Fibroblast of mammary gland (primary cell): Measurements from ENCODE around the gene ZNF182.
"Not testable (repeated sequence)": the region's sequence is repeated elsewhere in the genome, so short reads cannot be mapped to it uniquely, and the experiment has no call there.

Experiments
- DNase-seq: peaks from one replicate; pipeline ENCODE4 v3.0.0-alpha.2; 2010; ENCODE audit warnings: low read depth
- H3K4me3 ChIP-seq: 2 replicates; pipeline ENCODE4 v1.5.1; 2011; ENCODE audit warnings: low read depth, mild to moderate bottlenecking, low read length, moderate library complexity; ENCODE audit not compliant: control insufficient read depth
- TF ChIP-seq, protein P1 (sequence below): conservative IDR thresholded peaks from 2 replicates; pipeline ENCODE4 v1.5.1; 2011; ENCODE audit warnings: low read depth, low read length, inconsistent platforms; ENCODE audit not compliant: control insufficient read depth, insufficient read depth

The ZNF182 gene

DNA sequence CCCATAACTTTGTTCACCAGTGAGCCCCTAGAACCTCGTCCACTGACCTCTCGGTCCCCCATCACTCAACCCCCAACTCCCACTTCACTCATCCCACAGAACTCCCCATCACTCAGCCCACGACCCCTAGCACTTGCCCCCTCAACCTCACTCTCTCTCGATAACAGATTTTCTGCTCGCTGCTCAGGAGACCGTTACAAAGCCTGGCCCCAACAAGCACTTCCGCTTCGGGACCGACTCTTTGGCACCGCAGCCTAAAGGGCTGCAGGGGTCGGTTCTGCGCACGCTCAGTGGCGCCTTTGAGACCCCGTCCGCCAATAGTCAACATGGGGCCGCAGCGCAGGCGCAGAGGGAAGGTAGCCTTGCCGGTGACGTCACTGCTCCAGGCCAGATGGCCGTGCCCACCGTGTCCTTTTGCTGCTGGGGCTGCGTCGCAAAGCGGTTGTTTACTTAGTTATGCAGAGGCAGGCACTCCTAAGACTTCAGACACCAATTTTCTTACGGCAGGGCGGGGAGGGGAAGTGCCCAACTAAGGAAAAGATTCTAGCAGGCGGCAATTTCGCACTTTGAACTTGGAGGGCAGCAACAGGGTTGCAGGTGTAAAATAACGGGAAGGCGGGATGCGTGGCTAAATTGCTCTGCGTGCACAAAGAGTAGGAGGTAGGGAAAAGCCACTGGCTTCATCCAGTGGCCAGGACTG lies at the start of gene ZNF182:
Gene ZNF182 (minus strand): TSS at position 232 of the 700 bp plus-strand sequence. CDS start 1,380 bp downstream, outside the sequence.
- peak within 1 kb of the TSS; percentile 74 for H3K4me3 ChIP-seq
- TF ChIP-seq, protein P1, sequence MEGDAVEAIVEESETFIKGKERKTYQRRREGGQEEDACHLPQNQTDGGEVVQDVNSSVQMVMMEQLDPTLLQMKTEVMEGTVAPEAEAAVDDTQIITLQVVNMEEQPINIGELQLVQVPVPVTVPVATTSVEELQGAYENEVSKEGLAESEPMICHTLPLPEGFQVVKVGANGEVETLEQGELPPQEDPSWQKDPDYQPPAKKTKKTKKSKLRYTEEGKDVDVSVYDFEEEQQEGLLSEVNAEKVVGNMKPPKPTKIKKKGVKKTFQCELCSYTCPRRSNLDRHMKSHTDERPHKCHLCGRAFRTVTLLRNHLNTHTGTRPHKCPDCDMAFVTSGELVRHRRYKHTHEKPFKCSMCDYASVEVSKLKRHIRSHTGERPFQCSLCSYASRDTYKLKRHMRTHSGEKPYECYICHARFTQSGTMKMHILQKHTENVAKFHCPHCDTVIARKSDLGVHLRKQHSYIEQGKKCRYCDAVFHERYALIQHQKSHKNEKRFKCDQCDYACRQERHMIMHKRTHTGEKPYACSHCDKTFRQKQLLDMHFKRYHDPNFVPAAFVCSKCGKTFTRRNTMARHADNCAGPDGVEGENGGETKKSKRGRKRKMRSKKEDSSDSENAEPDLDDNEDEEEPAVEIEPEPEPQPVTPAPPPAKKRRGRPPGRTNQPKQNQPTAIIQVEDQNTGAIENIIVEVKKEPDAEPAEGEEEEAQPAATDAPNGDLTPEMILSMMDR = no peak
- peak; percentile 85 for DNase-seq

DNA sequence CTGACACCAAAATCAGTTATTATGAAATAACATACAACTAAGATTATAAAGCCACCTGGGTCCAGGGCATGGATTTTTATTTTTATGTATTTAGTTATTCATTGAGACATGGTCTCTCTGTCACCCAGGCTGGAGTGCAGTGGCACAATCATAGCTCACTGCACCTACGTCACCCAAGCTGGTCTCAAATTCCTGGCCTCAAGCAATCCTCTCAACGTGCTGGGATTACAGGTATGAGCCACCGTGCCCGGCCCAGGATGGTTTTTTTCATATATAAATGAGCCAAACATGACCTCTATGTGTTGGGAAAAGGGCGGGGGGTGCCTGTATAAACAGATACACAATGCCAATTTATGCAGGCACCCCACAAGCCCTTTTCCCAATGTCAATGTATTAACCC lies 43.1 kb upstream of the ZNF182 start:
- H3K4me3 ChIP-seq = no peak overlapping the region
- TF ChIP-seq, protein P1 = no peak
- no peak for DNase-seq

DNA sequence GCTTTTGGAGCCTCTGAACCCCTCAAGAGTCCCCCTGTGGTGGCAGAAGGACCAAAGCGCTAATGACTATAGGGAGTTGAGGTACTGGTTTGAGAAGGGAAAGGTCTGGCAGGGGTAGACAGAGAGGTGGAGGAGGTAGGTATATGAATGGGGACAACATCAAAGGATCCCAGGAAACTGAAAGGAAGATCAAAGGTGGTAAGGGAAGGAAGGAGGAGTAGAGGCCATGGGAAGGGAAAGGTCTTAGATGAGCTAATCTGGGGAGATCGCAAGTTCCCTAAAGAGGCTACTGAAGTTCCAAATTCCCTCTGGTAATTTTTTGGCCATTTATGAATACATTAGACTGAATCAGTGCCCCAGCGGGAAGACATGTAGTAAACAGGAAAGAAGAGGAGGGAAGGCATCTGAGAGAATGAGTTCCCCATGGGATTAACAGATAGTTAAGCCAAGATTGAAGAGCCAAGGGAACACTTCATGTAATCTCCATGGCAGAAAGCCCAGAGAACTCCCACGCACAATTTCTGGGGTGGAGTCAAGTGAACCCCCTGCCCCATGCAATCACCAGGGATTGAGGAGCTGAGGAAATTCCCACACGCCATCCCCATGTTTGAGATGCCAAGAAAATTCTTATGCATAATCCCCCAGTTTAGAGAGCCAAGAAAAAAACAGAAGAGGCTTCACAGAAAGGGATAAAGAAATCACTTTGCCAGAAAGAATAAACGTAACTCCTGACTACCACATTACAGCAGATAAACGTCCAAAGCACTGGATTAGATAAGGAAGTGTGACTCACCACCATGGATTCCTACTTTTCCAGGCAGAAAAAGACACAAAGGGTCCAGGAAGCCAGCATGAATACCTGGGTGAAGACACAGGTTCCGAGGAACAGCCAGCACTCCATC lies 41.9 kb upstream of the ZNF182 start:
- no peak overlapping the region for H3K4me3 ChIP-seq
- TF ChIP-seq, protein P1 = no peak
- peak; percentile 89 for DNase-seq

DNA sequence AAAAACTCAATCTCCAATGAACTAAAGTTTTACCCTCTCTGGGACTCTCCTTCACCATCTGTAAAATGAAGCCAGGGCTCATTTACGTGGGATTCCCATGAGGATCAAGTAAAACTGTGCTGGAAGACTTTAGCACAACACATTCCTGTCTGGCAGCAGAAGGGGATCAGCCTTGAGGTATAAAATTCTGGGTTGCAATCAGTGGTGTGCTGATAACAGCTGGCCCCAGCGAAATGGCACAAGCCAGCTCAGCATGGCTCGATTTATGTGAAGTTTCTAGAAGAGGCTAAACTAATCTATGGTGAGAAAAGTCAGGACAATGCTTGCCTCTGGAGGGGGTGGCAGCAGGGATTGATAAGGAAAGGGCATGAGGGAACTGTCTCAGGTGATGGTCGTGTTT lies 39.3 kb upstream of the ZNF182 start:
- no peak overlapping the region for H3K4me3 ChIP-seq
- TF ChIP-seq, protein P1 = no peak
- no peak for DNase-seq

DNA sequence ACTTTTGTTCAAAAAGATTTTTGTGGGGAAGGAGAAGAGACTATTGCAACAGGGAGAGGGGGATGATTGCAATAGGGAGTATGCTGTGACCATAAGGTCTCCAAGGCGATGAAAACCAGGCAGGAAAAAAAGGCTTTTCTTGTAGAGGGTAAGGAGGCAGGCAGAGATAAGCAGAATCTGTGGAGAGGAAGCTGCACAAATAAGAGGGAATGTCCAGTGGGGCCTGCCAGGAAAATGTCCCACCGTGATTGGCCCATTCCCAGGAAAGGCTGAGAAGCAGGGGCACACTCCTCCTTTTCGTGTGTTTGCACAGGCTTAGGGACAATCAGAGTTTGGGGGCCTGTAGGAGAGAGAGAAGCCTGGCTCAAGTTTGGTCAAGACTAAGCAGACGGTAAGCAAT lies 32.1 kb upstream of the ZNF182 start:
- TF ChIP-seq, protein P1 = no peak
- H3K4me3 ChIP-seq = no peak overlapping the region
- no peak for DNase-seq

DNA sequence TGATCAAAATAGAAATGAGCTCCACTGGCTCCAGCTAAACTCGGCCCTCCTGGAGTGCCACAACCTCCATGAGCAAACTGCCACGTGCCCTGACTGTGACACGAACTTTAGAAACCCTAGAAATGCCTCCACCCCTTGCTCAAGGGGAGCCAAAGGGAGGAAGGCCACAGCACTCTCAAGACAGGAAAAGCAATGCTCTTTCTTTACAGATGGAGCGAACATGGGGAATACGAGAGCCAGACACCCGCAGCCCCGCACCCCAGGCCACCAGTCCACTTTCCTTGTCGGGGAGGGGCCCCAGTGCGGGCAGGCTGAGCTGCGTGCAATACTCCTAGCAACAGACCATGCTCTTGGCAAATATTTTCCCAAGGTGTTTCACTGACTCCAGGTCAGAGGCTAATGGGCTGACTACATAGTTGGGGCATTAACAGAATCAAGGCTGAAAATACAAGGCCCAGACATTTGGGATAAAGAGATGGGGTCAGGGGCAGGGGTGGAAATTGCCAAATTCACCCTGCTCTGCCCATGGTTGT lies 26.9 kb upstream of the ZNF182 start:
- H3K4me3 ChIP-seq, DNase-seq: not testable (repeated sequence)

DNA sequence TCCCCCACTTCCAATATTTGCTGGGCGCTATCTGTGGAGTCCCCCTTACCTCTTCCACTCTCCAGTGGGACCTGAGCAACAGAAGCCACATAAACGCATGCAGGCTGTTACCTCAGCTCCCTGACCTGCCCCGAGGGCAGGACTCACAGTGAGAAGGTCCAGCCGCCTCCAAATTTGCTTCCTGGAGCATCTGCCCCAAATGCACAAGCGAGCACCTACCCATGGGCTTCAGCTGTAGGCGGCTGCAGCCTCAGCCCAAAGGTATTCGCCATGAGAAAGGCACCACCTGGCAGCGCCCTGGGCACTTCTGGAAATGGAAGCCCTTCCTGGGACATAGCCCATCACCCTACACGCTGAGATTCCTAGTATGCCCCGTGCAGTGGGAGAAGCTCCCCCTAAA lies 26.4 kb upstream of the ZNF182 start:
- TF ChIP-seq, protein P1 = no peak
- H3K4me3 ChIP-seq = no peak overlapping the region
- no peak for DNase-seq
